K562 (cell line): ENCODE measurements around the gene KCNK3. TPM values are rescaled to one million over a fixed set of nuclear protein-coding genes. Genes with fewer than 3 reads are reported as not detected.

Experiments
- ATAC-seq: fragments of 200-7000 bp; cut with Tn5 transposase; 3 replicates; pipeline ENCODE4 v1.9.1; 2020; ENCODE audit warnings: moderate library complexity
- BruUV-seq: library from RNA; stranded (reverse); fragments of 400-500 nt; replicated peaks from 2 replicates; lab custom pipeline; 2021; lab: Mats Ljungman, UMichigan
- CTCF ChIA-PET: fragments of 300-600 bp; formaldehyde crosslinking; extraction: SDS; loops from one replicate; lab custom pipeline; 2021; ENCODE audit warnings: low intra/inter-chr PET ratio; lab: Yijun Ruan, JAX
- POLR2A ChIA-PET: fragments of 300-600, 350-650 bp; sonication (Branson Sonifier 250); formaldehyde crosslinking; extraction: SDS; loops from one replicate; lab custom pipeline; 2021; ENCODE audit warnings: antibody characterized with exemption, inconsistent platforms; lab: Yijun Ruan, JAX
- DNase-seq, 4 experiments: peaks; one replicate each; pipeline versions ENCODE4 v3.0.0 to v3.0.0-alpha.2; 2011 to 2018; ENCODE audit warnings: low spot score in 3 of 4, mixed read lengths in 3 of 4; ENCODE audit errors: extremely low read depth in 1 of 4
- FAIRE-seq: peaks from 2 replicates; lab custom pipeline; 2011; peaks lifted over from hg19 to GRCh38; lab: Jason Lieb, UNC
- H2AFZ ChIP-seq: 2 replicates; pipeline ENCODE4 v1.6.0; 2011; ENCODE audit warnings: low read depth, low read length, control low read depth, inconsistent platforms
- H3K27ac ChIP-seq: fragments of 200-600 bp; 3 replicates; pipeline ENCODE4 v1.8.0; 2011; ENCODE audit warnings: low read depth, mild to moderate bottlenecking, control low read depth, inconsistent platforms, low read length, moderate library complexity, mixed read lengths; ENCODE audit errors: extremely low read depth
- H3K27me3 ChIP-seq, 2 experiments: fragments of 300-600 bp in 1 of 2; 2 replicates in 1 of 2; 3 replicates in 1 of 2; pipeline versions ENCODE4 v1.6.0 to v1.8.0; 2011; ENCODE audit warnings: inconsistent platforms in 2 of 2, low read length in 2 of 2, mild to moderate bottlenecking in 1 of 2, mixed read lengths in 1 of 2, moderate library complexity in 1 of 2; ENCODE audit not compliant: control insufficient read depth in 2 of 2, insufficient read depth in 2 of 2
- H3K36me3 ChIP-seq: fragments of 300-600 bp; 3 replicates; pipeline ENCODE4 v1.8.0; 2011; ENCODE audit warnings: mild to moderate bottlenecking, low read length, inconsistent platforms; ENCODE audit not compliant: control insufficient read depth, insufficient read depth
- H3K4me1 ChIP-seq, 2 experiments: fragments of 200-600 bp in 1 of 2; replicated peaks in 1 of 2; 2 replicates in 1 of 2; 3 replicates in 1 of 2; pipeline versions ENCODE4 v1.5.1 to v1.8.0; 2011; ENCODE audit warnings: inconsistent platforms in 2 of 2, low read length in 2 of 2, mild to moderate bottlenecking in 1 of 2, mixed read lengths in 1 of 2, moderate library complexity in 1 of 2; ENCODE audit not compliant: control insufficient read depth in 2 of 2, insufficient read depth in 2 of 2
- H3K4me2 ChIP-seq: 2 replicates; pipeline ENCODE4 v1.6.1; 2011; ENCODE audit warnings: low read length, control low read depth, inconsistent platforms, mixed read lengths; ENCODE audit not compliant: insufficient read depth
- H3K4me3 ChIP-seq: fragments of 200-600 bp; sonication (generic), shearing (Covaris generic); 2 replicates; pipeline ENCODE4 v1.5.1; 2016; ENCODE audit warnings: control low read depth, inconsistent platforms
- H3K79me2 ChIP-seq: fragments of 200-600 bp; 3 replicates; pipeline ENCODE4 v1.8.0; 2011; ENCODE audit warnings: low read length, inconsistent platforms; ENCODE audit not compliant: control insufficient read depth, insufficient read depth
- H3K9ac ChIP-seq, 2 experiments: 2 replicates each; pipeline versions ENCODE4 v1.6.0 to v1.6.1; 2011; ENCODE audit warnings: low read depth in 2 of 2, low read length in 2 of 2, control low read depth in 1 of 2, inconsistent platforms in 1 of 2, mild to moderate bottlenecking in 1 of 2, mixed read lengths in 1 of 2; ENCODE audit not compliant: insufficient read depth in 1 of 2
- H3K9me1 ChIP-seq: one replicate; pipeline ENCODE4 v1.6.0; 2011; ENCODE audit warnings: inconsistent platforms, mild to moderate bottlenecking, low read length, moderate library complexity; ENCODE audit not compliant: control insufficient read depth, insufficient read depth
- H3K9me3 ChIP-seq: replicated peaks from 2 replicates; pipeline ENCODE4 v1.5.1; 2011; ENCODE audit warnings: low read depth, low read length, inconsistent platforms; ENCODE audit not compliant: control insufficient read depth, insufficient read depth
- H4K20me1 ChIP-seq: replicated peaks from 2 replicates; pipeline ENCODE4 v1.6.1; 2011; ENCODE audit warnings: low read length, inconsistent platforms, mixed read lengths; ENCODE audit not compliant: control insufficient read depth, insufficient read depth
- CTBP1 ChIP-seq: fragments of 450-650 bp; IDR thresholded peaks from 2 replicates; pipeline ENCODE4 v1.6.1; 2016; ENCODE audit warnings: borderline replicate concordance
- CXXC5 ChIP-seq: fragments of 250-450 bp; sonication (Bioruptor Pico); IDR thresholded peaks from 2 replicates; pipeline ENCODE4 v1.8.0; 2022; ENCODE audit warnings: inconsistent platforms, mild to moderate bottlenecking, moderate library complexity
- ETV5 ChIP-seq: sonication (generic); formaldehyde crosslinking; IDR thresholded peaks from 2 replicates; pipeline ENCODE4 v1.4.0; 2020; ENCODE audit warnings: low read depth, mild to moderate bottlenecking, missing genetic modification reagents
- FOXM1 ChIP-seq, 2 experiments: fragments of 450-650 bp in 1 of 2; sonication (generic) in 1 of 2; formaldehyde crosslinking in 1 of 2; IDR thresholded peaks; 2 replicates each; pipeline versions ENCODE4 v1.6.1 to v1.9.0; 2017 to 2022; ENCODE audit warnings: low read depth in 2 of 2, mild to moderate bottlenecking in 2 of 2, missing genetic modification reagents in 1 of 2, moderate library complexity in 1 of 2
- L3MBTL2 ChIP-seq: fragments of 450-650 bp; IDR thresholded peaks from 2 replicates; pipeline ENCODE4 v1.6.1; 2016; ENCODE audit warnings: mild to moderate bottlenecking, moderate library complexity
- LEF1 ChIP-seq: fragments of 450-650 bp; IDR thresholded peaks from 2 replicates; pipeline ENCODE4 v1.6.1; 2016; ENCODE audit warnings: mild to moderate bottlenecking
- RB1 ChIP-seq: fragments of 450-650 bp; IDR thresholded peaks from 2 replicates; pipeline ENCODE4 v1.6.1; 2017; ENCODE audit warnings: low read depth, mild to moderate bottlenecking
- SMARCB1 ChIP-seq: IDR thresholded peaks from 2 replicates; pipeline ENCODE4 v1.6.1; 2011; ENCODE audit warnings: improper control_type of control experiment, low read depth; ENCODE audit not compliant: insufficient read length
- SMARCC2 ChIP-seq: fragments of 450-650 bp; IDR thresholded peaks from 2 replicates; pipeline ENCODE4 v1.6.1; 2017; ENCODE audit warnings: antibody characterized with exemption, moderate library complexity, mild to moderate bottlenecking, low read depth
- ZBTB7A ChIP-seq: IDR thresholded peaks from 2 replicates; pipeline ENCODE4 v1.6.1; 2011; ENCODE audit warnings: low read depth, mild to moderate bottlenecking, low read length, moderate library complexity, borderline replicate concordance; ENCODE audit not compliant: control insufficient read depth
- ZC3H11A ChIP-seq: IDR thresholded peaks from 2 replicates; pipeline ENCODE4 v1.6.1; 2012; ENCODE audit warnings: low read depth, low read length, improper control_type of control experiment
- WGBS: fragments of 100-300 bp; shearing (Covaris generic); methylation state at CpG from one replicate; pipeline ENCODE4 v1.1.6; 2016; ENCODE audit warnings: low coverage, mixed read lengths; ENCODE audit not compliant: insufficient coverage; ENCODE audit errors: missing lambda C conversion rate; 5-methylcytosine and 5-hydroxymethylcytosine counted together
- in situ Hi-C: fragments of 300-500 bp; cut with MboI; formaldehyde crosslinking; loops from 4 replicates; pipeline ENCODE4 v1.15.0; 2018; ENCODE audit warnings: inconsistent platforms, mixed read lengths
- intact Hi-C: fragments of 100-400 bp; cut with micrococcal nuclease; formaldehyde crosslinking; loops from 2 replicates; pipeline ENCODE4 v1.14.2; 2022
- polyA plus RNA-seq, 8 experiments: library from polyadenylated mRNA; depleted of rRNA in 4 of 8; stranded (reverse) in 5 of 8; unstranded in 3 of 8; fragments of >200 nt; fragmentation: Nextera tagmentation in 2 of 8; fragmentation: Illumina TruSeq in 1 of 8; extraction: Ambion mirVana in 2 of 8; extraction: Trizol in 1 of 8; gene quantifications; 2 replicates each; pipeline versions ENCODE4 v1.2.1 to v1.2.3, GENCODE V29; 2011 to 2014; ENCODE audit warnings: inconsistent platforms in 1 of 8, missing spikeins in 1 of 8
- total RNA-seq, 7 experiments: library from RNA; depleted of rRNA in 6 of 7; stranded (reverse); fragments of >200 nt in 6 of 7; fragmentation: Illumina TruSeq in 2 of 7; extraction: Trizol in 2 of 7; gene quantifications; 2 replicates each; pipeline versions ENCODE4 v1.2.1 to v1.2.3, GENCODE V29; 2011 to 2021; ENCODE audit warnings: low replicate concordance in 1 of 7
- TF ChIP-seq, protein P1 (sequence below): IDR thresholded peaks from 2 replicates; pipeline ENCODE4 v1.6.1; 2014; ENCODE audit warnings: antibody characterized with exemption
- TF ChIP-seq, protein P2 (sequence below): IDR thresholded peaks from 2 replicates; pipeline ENCODE4 v1.6.1; 2011; ENCODE audit not compliant: insufficient read length; ENCODE audit errors: extremely low read depth
- TF ChIP-seq, protein P3 (sequence below): conservative IDR thresholded peaks from 2 replicates; pipeline ENCODE4 v1.6.1; 2011; ENCODE audit warnings: low read depth, mild to moderate bottlenecking, low read length; ENCODE audit not compliant: control insufficient read depth
- TF ChIP-seq, protein P4 (sequence below): fragments of 250-450 bp; sonication (Bioruptor Pico); IDR thresholded peaks from 2 replicates; pipeline ENCODE4 v1.5.0; 2021; ENCODE audit warnings: mild to moderate bottlenecking, borderline replicate concordance

Gene KCNK3
- total and polyA plus RNA-seq, 9 of the 15 experiments (the other 6 are each of a cell fraction or from before 2014, with no cell fraction given) = 0.01 to 0.20 (median 0.07) TPM; not detected in 5

DNA sequence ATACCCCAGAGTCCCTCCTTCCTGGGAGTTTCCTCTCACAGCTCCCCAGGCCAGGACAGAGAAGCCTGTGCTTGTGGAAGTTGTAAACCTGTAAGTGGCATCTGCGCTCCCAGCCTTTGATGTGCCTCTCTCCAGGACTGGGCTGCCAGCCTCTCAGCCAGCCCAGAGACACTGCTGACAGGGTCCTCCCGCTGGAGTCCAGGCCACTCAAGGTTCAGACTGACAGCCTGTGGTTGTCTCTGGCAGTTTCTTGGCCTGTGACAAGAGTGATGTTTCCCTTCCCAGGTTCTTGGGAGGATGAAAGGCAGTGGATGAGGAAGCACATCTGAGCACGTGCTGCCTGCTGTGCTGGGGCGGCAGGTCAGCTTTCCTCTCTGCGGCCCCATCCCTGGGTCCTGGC is 74.6 kb downstream of the KCNK3 start:
- Histone ChIP-seq H3K27ac (peak overlapping the region; percentile 66), H3K4me2 (no peak overlapping the region; the same call in 1 of the 2 replicates)
- ATAC-seq = no peak
- TF ChIP-seq ETV5 (CRISPR knock-in tag) (0 out of 2 replicates have a peak, but pooled peaks have one; percentile 17), RB1 (no peak), CTBP1 (peak; percentile 62; the same call in 1 of the 2 replicates), L3MBTL2 (peak; percentile 59), SMARCC2 (no peak), CXXC5 (peak; percentile 37; the same call in 1 of the 2 replicates), ZBTB7A (no peak), ZC3H11A (no peak), SMARCB1 (no peak), FOXM1 (IDR thresholded peaks at IDR 0.05; ENCODE audit: low read depth) (no peak), FOXM1 (CRISPR knock-in tag; IDR thresholded peaks at IDR 0.05; ENCODE audit: low read depth) (no peak), LEF1 (peak; percentile 70)
- TF ChIP-seq, protein P1, sequence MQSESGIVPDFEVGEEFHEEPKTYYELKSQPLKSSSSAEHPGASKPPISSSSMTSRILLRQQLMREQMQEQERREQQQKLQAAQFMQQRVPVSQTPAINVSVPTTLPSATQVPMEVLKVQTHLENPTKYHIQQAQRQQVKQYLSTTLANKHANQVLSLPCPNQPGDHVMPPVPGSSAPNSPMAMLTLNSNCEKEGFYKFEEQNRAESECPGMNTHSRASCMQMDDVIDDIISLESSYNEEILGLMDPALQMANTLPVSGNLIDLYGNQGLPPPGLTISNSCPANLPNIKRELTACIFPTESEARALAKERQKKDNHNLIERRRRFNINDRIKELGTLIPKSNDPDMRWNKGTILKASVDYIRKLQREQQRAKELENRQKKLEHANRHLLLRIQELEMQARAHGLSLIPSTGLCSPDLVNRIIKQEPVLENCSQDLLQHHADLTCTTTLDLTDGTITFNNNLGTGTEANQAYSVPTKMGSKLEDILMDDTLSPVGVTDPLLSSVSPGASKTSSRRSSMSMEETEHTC = no peak
- TF ChIP-seq, protein P2, sequence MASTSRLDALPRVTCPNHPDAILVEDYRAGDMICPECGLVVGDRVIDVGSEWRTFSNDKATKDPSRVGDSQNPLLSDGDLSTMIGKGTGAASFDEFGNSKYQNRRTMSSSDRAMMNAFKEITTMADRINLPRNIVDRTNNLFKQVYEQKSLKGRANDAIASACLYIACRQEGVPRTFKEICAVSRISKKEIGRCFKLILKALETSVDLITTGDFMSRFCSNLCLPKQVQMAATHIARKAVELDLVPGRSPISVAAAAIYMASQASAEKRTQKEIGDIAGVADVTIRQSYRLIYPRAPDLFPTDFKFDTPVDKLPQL = no peak
- TF ChIP-seq, protein P3, sequence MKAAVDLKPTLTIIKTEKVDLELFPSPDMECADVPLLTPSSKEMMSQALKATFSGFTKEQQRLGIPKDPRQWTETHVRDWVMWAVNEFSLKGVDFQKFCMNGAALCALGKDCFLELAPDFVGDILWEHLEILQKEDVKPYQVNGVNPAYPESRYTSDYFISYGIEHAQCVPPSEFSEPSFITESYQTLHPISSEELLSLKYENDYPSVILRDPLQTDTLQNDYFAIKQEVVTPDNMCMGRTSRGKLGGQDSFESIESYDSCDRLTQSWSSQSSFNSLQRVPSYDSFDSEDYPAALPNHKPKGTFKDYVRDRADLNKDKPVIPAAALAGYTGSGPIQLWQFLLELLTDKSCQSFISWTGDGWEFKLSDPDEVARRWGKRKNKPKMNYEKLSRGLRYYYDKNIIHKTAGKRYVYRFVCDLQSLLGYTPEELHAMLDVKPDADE = no peak
- TF ChIP-seq, protein P4, sequence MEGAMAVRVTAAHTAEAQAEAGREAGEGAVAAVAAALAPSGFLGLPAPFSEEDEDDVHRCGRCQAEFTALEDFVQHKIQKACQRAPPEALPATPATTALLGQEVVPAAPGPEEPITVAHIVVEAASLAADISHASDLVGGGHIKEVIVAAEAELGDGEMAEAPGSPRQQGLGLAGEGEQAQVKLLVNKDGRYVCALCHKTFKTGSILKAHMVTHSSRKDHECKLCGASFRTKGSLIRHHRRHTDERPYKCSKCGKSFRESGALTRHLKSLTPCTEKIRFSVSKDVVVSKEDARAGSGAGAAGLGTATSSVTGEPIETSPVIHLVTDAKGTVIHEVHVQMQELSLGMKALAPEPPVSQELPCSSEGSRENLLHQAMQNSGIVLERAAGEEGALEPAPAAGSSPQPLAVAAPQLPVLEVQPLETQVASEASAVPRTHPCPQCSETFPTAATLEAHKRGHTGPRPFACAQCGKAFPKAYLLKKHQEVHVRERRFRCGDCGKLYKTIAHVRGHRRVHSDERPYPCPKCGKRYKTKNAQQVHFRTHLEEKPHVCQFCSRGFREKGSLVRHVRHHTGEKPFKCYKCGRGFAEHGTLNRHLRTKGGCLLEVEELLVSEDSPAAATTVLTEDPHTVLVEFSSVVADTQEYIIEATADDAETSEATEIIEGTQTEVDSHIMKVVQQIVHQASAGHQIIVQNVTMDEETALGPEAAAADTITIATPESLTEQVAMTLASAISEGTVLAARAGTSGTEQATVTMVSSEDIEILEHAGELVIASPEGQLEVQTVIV (CRISPR knock-in tag) = no peak

More for the DNA sequence above, 74.6 kb downstream of the KCNK3 start:
- Histone ChIP-seq H3K27me3 (no peaks in the 10 kb centered on the region), H2AFZ (no peak overlapping the region), H3K9ac (peak overlapping the region; percentile 26 to 57; a peak in 3 of 4 replicates), H4K20me1 (peaks cover 1% of the 10 kb centered on the region; the same call in 1 of the 2 replicates), H3K4me1 (peaks cover 69 to 71% of the 10 kb centered on the region in 2 experiments), H3K9me3 (no peaks in the 10 kb centered on the region), H3K4me3 (no peak overlapping the region), H3K9me1 (no peaks in the 10 kb centered on the region), H3K79me2 (peaks cover 82% of the 10 kb centered on the region), H3K36me3 (peaks cover 41% of the 10 kb centered on the region; the same call in 2 of the 3 replicates)
- no TSS peak for BruUV-seq
- DNase-seq (peak in 1 of 4 experiments; percentile 53), FAIRE-seq (no peak)
- in situ Hi-C loops = no loop called here
- ChIA-PET CTCF (no interaction called here), POLR2A (interaction anchor here (1.6 kb wide), 1 partner anchor 9 kb away, joined by 4 read pairs; no protein-coding TSS in a partner anchor)
- intact Hi-C loops = loop anchor here (10.0 kb wide), 1 partner anchor 248 kb away; no protein-coding TSS in a partner anchor
- WGBS = 38% methylated on average over 3 of the region's 5 CpGs
